HEK293 (cell line): ENCODE measurements around the gene NHS.

Experiments
- HOXD13 ChIP-seq: sonication (generic); formaldehyde crosslinking; IDR thresholded peaks from 2 replicates; pipeline ENCODE4 v1.8.0; 2022; ENCODE audit warnings: missing genetic modification reagents, borderline replicate concordance
- PATZ1 ChIP-seq: fragments of 450-650 bp; formaldehyde crosslinking; IDR thresholded peaks from 2 replicates; pipeline ENCODE4 v1.5.1; 2016; ENCODE audit warnings: missing biosample characterization, missing genetic modification characterization
- ZNF10 ChIP-seq: fragments of 450-650 bp; formaldehyde crosslinking; IDR thresholded peaks from 2 replicates; pipeline ENCODE4 v1.5.1; 2017; ENCODE audit warnings: missing biosample characterization, missing genetic modification characterization
- ZNF335 ChIP-seq: fragments of 450-650 bp; formaldehyde crosslinking; conservative IDR thresholded peaks from 2 replicates; pipeline ENCODE4 v1.5.1; 2016; ENCODE audit warnings: missing biosample characterization, missing genetic modification characterization
- ZNF350 ChIP-seq: fragments of 450-650 bp; formaldehyde crosslinking; IDR thresholded peaks from 2 replicates; pipeline ENCODE4 v1.5.0; 2017; ENCODE audit warnings: missing biosample characterization, mild to moderate bottlenecking, missing genetic modification characterization
- ZNF416 ChIP-seq: fragments of 450-650 bp; formaldehyde crosslinking; IDR thresholded peaks from 2 replicates; pipeline ENCODE4 v1.5.1; 2016; ENCODE audit warnings: missing biosample characterization, missing genetic modification characterization
- ZNF514 ChIP-seq: fragments of 450-650 bp; formaldehyde crosslinking; IDR thresholded peaks from 2 replicates; pipeline ENCODE4 v1.5.1; 2016; ENCODE audit warnings: missing biosample characterization, missing genetic modification characterization
- ZNF76 ChIP-seq: fragments of 450-650 bp; formaldehyde crosslinking; IDR thresholded peaks from 2 replicates; pipeline ENCODE4; 2016; ENCODE audit warnings: low read depth, missing biosample characterization, missing genetic modification characterization, borderline replicate concordance
- TF ChIP-seq, protein P1 (sequence below): fragments of 450-650 bp; formaldehyde crosslinking; IDR thresholded peaks from 2 replicates; pipeline ENCODE4 v1.5.1; 2016; ENCODE audit warnings: missing biosample characterization, missing genetic modification characterization
- TF ChIP-seq, protein P2 (sequence below): fragments of 450-650 bp; formaldehyde crosslinking; conservative IDR thresholded peaks from 2 replicates; pipeline ENCODE4 v1.5.1; 2016; ENCODE audit warnings: low read depth, missing biosample characterization, missing genetic modification characterization
- TF ChIP-seq, protein P3 (sequence below): fragments of 450-650 bp; formaldehyde crosslinking; IDR thresholded peaks from 2 replicates; pipeline ENCODE4 v1.5.1; 2016; ENCODE audit warnings: missing biosample characterization, missing genetic modification characterization
- TF ChIP-seq, protein P4 (sequence below): sonication (generic); formaldehyde crosslinking; IDR thresholded peaks from 2 replicates; pipeline ENCODE4 v1.8.1; 2022; ENCODE audit warnings: mild to moderate bottlenecking, moderate library complexity, missing genetic modification reagents
- TF ChIP-seq, protein P5 (sequence below): fragments of 450-650 bp; IDR thresholded peaks from 2 replicates; pipeline ENCODE4 v1.5.1; 2018; ENCODE audit warnings: missing biosample characterization, missing genetic modification characterization

DNA sequence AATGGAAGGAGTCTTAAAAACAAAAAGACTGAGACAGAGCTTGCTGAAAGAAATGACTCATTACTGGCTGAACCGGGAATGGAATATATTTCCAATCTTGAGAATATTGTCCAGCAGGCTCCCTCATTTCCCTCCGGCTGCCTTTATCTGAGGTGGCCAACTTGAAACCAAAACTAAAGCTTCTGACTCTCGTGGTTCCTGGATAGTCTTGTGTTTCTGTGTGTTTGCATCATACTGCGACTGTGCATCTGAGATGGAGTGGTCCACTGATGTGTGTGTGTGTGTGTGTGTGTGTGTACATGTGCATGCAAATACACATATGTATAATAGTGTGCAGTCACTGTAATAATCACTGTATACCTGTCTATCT lies 216.7 kb downstream of the NHS start:
- TF ChIP-seq, protein P1, sequence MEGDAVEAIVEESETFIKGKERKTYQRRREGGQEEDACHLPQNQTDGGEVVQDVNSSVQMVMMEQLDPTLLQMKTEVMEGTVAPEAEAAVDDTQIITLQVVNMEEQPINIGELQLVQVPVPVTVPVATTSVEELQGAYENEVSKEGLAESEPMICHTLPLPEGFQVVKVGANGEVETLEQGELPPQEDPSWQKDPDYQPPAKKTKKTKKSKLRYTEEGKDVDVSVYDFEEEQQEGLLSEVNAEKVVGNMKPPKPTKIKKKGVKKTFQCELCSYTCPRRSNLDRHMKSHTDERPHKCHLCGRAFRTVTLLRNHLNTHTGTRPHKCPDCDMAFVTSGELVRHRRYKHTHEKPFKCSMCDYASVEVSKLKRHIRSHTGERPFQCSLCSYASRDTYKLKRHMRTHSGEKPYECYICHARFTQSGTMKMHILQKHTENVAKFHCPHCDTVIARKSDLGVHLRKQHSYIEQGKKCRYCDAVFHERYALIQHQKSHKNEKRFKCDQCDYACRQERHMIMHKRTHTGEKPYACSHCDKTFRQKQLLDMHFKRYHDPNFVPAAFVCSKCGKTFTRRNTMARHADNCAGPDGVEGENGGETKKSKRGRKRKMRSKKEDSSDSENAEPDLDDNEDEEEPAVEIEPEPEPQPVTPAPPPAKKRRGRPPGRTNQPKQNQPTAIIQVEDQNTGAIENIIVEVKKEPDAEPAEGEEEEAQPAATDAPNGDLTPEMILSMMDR: no peak
- TF ChIP-seq, protein P2, sequence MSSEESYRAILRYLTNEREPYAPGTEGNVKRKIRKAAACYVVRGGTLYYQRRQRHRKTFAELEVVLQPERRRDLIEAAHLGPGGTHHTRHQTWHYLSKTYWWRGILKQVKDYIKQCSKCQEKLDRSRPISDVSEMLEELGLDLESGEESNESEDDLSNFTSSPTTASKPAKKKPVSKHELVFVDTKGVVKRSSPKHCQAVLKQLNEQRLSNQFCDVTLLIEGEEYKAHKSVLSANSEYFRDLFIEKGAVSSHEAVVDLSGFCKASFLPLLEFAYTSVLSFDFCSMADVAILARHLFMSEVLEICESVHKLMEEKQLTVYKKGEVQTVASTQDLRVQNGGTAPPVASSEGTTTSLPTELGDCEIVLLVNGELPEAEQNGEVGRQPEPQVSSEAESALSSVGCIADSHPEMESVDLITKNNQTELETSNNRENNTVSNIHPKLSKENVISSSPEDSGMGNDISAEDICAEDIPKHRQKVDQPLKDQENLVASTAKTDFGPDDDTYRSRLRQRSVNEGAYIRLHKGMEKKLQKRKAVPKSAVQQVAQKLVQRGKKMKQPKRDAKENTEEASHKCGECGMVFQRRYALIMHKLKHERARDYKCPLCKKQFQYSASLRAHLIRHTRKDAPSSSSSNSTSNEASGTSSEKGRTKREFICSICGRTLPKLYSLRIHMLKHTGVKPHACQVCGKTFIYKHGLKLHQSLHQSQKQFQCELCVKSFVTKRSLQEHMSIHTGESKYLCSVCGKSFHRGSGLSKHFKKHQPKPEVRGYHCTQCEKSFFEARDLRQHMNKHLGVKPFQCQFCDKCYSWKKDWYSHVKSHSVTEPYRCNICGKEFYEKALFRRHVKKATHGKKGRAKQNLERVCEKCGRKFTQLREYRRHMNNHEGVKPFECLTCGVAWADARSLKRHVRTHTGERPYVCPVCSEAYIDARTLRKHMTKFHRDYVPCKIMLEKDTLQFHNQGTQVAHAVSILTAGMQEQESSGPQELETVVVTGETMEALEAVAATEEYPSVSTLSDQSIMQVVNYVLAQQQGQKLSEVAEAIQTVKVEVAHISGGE: no peak
- TF ChIP-seq PATZ1 (tag by site-specific recombination) (no peak), HOXD13 (CRISPR knock-in tag) (no peak), ZNF416 (no peak), ZNF335 (tag by site-specific recombination) (no peak), ZNF350 (tag by site-specific recombination) (no peak), ZNF514 (no peak), ZNF76 (tag by site-specific recombination) (no peak), ZNF10 (tag by site-specific recombination) (no peak)
- TF ChIP-seq, protein P3, sequence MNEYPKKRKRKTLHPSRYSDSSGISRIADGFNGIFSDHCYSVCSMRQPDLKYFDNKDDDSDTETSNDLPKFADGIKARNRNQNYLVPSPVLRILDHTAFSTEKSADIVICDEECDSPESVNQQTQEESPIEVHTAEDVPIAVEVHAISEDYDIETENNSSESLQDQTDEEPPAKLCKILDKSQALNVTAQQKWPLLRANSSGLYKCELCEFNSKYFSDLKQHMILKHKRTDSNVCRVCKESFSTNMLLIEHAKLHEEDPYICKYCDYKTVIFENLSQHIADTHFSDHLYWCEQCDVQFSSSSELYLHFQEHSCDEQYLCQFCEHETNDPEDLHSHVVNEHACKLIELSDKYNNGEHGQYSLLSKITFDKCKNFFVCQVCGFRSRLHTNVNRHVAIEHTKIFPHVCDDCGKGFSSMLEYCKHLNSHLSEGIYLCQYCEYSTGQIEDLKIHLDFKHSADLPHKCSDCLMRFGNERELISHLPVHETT: no peak
- TF ChIP-seq, protein P4, sequence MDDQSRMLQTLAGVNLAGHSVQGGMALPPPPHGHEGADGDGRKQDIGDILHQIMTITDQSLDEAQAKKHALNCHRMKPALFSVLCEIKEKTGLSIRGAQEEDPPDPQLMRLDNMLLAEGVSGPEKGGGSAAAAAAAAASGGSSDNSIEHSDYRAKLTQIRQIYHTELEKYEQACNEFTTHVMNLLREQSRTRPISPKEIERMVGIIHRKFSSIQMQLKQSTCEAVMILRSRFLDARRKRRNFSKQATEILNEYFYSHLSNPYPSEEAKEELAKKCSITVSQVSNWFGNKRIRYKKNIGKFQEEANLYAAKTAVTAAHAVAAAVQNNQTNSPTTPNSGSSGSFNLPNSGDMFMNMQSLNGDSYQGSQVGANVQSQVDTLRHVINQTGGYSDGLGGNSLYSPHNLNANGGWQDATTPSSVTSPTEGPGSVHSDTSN: no peak
- TF ChIP-seq, protein P5, sequence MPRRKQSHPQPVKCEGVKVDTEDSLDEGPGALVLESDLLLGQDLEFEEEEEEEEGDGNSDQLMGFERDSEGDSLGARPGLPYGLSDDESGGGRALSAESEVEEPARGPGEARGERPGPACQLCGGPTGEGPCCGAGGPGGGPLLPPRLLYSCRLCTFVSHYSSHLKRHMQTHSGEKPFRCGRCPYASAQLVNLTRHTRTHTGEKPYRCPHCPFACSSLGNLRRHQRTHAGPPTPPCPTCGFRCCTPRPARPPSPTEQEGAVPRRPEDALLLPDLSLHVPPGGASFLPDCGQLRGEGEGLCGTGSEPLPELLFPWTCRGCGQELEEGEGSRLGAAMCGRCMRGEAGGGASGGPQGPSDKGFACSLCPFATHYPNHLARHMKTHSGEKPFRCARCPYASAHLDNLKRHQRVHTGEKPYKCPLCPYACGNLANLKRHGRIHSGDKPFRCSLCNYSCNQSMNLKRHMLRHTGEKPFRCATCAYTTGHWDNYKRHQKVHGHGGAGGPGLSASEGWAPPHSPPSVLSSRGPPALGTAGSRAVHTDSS (tag by site-specific recombination): no peak
